ACC112 (cell line): ENCODE results near the gene SCAND1.

Experiments used
- H2AFZ ChIP-seq: fragments of 200-600 bp; sonication (generic); one replicate; pipeline ENCODE4 v1.6.0; 2017; ENCODE audit warnings: antibody characterized with exemption, low read length; ENCODE audit not compliant: unreplicated experiment
- H3K27ac ChIP-seq: fragments of 200-600 bp; sonication (generic); 2 replicates; pipeline ENCODE4 v1.5.1; 2014; ENCODE audit warnings: low read depth, mild to moderate bottlenecking, antibody characterized with exemption, low read length, moderate library complexity
- H3K27me3 ChIP-seq: fragments of 200-600 bp; sonication (generic); 2 replicates; pipeline ENCODE4 v1.6.1; 2014; ENCODE audit warnings: mild to moderate bottlenecking, antibody characterized with exemption, low read length, moderate library complexity, mixed read lengths; ENCODE audit not compliant: insufficient read depth
- H3K36me3 ChIP-seq: fragments of 200-600 bp; sonication (generic); 2 replicates; pipeline ENCODE4 v1.6.1; 2016; ENCODE audit warnings: mild to moderate bottlenecking, antibody characterized with exemption, low read length, moderate library complexity, mixed read lengths; ENCODE audit not compliant: insufficient read depth
- H3K4me1 ChIP-seq: fragments of 200-600 bp; sonication (generic); one replicate; pipeline ENCODE4 v1.6.1; 2016; ENCODE audit warnings: low read length, mixed read lengths; ENCODE audit not compliant: insufficient read depth, unreplicated experiment, control insufficient read depth
- H3K4me3 ChIP-seq: fragments of 200-600 bp; sonication (generic); 2 replicates; pipeline ENCODE4 v1.5.1; 2014; ENCODE audit warnings: mild to moderate bottlenecking, low read depth, low read length
- H3K79me2 ChIP-seq: fragments of 200-600 bp; sonication (generic); one replicate; pipeline ENCODE4 v1.6.0; 2016; ENCODE audit warnings: low read length; ENCODE audit not compliant: control insufficient read depth, unreplicated experiment, insufficient read depth

SCAND1 gene

DNA sequence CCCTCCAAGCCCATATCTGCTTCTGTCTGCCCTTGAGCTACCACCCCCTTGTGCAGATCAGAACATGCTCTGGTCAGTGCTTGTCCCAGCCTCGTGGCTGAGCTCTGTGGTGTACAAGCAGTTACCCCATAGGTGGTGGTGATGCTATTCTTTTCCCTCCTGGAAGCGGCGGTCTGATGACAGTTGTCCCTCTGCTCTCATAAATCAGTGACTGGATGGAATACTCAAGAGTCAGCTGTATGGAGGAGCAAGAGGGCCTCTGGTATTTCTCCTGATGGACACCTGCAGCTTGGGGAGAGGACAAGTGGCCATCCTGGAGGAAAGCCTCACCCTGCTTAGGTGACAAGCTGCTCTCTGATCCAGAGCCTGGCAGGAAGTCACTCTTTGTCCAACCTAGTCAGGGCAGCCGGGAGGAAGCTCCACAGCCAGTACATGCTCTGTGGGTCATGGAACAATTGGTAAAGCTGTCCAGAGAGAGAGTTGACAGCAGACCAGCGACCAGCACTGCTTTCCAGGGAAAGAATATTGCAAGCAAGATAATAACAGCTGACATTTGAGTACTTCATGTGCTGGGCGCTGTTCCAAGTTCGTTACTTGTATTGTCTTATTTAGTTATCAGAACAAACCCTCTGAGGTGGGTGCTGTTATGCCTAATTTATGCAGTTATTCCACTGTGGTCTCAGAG, 47.1 kb downstream of the SCAND1 start:
- Histone ChIP-seq H3K79me2 (peaks cover 7% of the 10 kb centered on the region), H3K4me1 (peaks cover 6% of the 10 kb centered on the region), H2AFZ (no peak overlapping the region), H3K4me3 (no peak overlapping the region), H3K27me3 (no peaks in the 10 kb centered on the region), H3K27ac (no peak overlapping the region), H3K36me3 (no peaks in the 10 kb centered on the region)

- no peak overlapping the region for H3K4me3 ChIP-seq
- peaks cover 15% of the 10 kb centered on the region for H3K4me1 ChIP-seq
- peaks cover 7% of the 10 kb centered on the region for H3K79me2 ChIP-seq
- no peak overlapping the region for H2AFZ ChIP-seq
- H3K36me3 ChIP-seq, result no peaks in the 10 kb centered on the region
- H3K27ac ChIP-seq, result no peak overlapping the region
- H3K27me3 ChIP-seq, result no peaks in the 10 kb centered on the region
Observed at GRCh38 chr20:35904982-35905663, 49.2 kb downstream of the SCAND1 start.

DNA sequence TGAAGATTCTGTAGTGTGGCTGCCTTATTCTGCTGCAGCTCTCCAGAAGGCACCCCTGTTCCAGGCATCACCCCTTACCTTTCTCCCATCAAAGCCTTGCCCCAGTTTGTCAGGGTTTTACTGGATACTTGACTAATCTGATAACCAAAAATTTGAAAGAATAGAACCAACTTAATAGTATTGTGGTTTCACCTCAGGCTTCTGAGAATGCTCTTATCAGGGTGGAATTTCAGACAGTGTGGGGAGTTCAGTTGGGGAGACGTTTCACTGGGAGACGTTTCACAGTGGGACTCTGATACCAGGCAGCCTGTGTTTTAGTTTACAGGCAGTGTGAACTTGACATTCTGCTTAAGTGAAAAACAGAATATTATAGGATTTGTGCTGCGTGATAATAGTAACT, 50.5 kb downstream of the SCAND1 start:
- no peaks in the 10 kb centered on the region for H3K27me3 ChIP-seq
- H3K79me2 ChIP-seq, result peaks cover 7% of the 10 kb centered on the region
- H3K36me3 ChIP-seq, result peaks cover 6% of the 10 kb centered on the region
- no peak overlapping the region for H3K4me3 ChIP-seq
- H2AFZ ChIP-seq, result no peak overlapping the region
- H3K4me1 ChIP-seq, result peaks cover 15% of the 10 kb centered on the region
- no peak overlapping the region for H3K27ac ChIP-seq
